SW 1271 (cell line): Measurements from ENCODE around the gene LSAMP.
"Not testable (repeated sequence)": the region's sequence is repeated elsewhere in the genome, so short reads cannot be mapped to it uniquely, and the experiment has no call there.

Experiments used
- DNase-seq, 2 experiments: peaks; one replicate each; lab custom pipeline; 2025; lab: John Stamatoyannopoulos, UW

LSAMP gene

DNA sequence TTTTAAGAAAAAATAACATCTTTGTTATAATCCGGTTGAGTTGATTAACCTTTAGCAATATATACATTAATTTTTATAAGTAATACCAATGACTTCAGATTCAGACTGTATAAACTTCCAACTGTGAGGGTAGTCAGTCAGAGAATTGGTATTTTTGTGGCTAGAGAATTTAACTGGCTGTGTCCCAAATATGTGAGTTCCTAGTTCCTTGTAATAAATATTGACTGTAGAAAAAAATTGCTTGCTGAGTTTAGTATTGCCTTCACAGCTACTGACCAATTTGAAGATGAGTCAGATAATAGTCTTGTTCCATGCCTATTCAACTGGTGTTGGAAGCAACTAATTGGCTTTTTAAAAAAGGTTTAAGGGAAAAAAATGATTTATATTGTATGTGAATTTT, 611.2 kb downstream of the LSAMP start:
- peak in 1 of 2 experiments; percentile 3 for DNase-seq

DNA sequence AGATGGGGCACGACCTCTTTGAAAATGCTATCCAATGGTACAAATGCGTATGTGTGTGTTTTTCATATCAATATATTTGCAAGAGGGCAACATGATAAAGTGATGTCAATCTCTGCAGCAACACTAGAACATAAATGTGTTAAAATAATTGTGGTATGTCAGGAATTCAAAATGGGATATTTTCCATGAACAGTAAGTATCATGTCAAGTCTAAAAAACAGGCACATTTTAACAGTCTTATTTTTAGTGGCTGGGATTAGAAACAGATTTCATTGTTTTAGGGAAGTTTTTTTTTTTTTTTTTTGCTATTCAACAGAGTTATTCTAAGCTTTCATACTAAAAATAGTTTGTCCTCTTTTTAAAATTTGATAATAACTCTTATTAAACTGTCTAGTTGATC, 612.2 kb downstream of the LSAMP start:
- no peak for DNase-seq

DNA sequence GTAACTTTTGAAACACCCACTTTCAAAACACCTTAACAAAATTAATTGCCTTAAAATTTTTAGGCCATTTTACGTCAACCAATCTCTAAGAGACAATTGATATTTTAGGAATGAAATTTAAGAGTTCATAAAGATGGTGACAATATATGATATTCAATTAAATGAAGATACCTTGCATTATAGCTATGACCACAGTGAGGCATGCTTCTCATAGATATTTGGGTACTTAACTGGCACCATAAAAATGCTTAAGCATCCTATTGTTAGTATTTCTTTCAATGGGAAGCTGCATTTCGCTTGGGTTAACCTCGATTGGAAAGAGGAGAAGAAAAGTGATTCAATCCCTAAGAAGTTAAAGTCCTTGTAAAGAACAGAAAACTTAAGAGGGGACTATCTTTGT, 613.0 kb downstream of the LSAMP start:
- DNase-seq: no peak

DNA sequence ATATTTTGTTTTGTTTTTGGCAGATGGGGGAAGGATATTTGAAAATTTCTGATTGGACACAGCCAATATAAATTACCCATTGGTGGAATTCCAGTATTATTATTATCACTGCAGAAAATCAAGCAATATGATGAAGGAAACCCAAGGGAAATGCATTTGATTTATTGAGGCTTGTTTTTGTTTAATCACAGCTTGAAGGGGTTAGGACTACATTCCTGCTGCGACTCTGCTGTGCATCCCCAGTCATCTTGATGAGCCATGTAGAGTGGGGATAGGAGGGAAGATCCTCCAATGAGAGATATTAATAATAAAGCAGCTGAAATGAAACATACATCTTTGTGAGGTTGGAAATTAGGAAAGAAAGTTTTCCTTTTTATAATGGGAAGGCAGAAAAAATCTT, 613.4 kb downstream of the LSAMP start:
- DNase-seq: no peak

DNA sequence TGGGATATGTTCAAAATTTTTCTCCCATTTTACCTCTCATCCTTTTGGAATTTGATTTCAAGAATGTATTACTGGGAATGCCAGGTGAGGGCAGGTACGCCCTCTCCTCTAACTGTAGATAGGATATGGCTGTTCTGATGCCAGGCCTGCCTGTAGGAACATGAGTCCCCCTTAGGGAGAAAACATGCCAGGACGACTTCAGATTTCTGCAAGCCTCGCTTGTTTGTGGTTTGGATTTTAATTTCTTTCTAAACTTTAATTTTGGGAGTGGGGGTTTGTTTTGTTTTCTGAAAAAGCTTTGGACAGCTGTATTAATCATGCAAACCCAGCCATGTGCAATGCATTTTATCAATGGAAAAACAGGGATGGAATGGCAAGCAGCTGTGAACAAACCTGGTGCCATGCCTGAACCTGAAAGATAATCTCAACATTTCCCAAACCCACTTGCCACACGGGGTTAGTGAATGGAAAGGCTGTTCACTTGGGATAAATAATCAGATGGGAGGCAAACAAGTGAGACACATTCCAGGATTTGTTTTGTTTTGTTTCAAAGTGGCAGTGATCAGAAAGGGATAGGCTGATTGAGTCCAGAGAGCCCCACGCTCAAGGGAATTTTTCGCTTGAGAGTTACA, 614.4 kb downstream of the LSAMP start:
- DNase-seq: no peak

DNA sequence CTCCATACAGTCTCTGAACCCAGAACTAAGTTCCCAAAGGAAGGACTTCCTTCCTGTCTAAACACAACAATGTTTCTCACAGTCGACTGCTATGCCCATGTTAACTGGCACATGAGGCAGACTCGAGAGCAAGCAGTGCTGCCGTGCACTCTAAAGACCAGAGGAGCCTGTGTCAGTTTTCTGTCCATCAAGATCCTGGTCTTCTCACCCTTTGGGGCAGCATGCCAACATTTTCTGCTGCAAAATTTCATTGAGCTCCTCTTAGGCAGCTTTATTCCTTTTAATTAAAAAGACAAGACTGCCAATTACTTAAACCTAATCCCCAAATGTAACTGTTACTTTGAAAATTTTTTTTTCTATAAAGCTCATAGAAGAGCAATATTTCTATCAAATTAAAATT, 616.9 kb downstream of the LSAMP start:
- DNase-seq: no peak

DNA sequence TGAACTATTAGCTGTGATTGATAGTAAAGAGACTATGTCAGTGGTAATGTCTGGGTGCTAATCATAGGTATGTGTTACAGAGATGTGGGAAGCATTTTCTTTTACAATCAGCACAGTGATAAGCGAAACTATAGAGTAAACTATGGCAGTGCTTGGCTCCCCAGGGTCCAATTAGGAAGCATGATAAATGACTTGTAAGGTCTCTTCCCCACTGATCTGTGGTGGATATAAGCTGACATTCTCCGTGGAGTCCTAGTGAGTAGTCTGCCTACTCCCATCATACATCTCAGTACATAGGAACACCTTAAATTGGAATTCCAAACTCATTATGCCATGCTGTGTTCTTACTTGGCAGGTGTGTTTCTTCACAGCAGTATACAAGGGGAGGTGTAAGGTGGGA, 617.8 kb downstream of the LSAMP start:
- DNase-seq: no peak

DNA sequence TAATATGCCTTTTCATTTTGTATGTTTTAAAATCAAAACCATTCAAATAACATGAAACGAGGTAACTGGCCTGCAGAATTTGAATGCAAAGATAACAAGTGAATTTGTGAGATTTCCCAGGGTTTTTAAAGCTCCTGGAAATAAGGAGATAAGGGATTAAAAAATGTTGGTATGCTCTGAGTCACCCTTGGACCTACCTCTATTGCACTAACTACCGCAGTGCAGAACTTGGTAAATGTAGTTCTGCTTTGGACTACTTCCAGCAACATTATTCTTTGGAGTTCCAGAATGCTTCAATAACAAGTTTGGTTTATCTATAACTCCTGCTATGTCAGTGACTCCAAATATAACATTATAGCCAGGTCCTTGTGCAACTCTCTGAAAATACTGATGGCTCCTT, 620.2 kb downstream of the LSAMP start:
- DNase-seq: no peak

DNA sequence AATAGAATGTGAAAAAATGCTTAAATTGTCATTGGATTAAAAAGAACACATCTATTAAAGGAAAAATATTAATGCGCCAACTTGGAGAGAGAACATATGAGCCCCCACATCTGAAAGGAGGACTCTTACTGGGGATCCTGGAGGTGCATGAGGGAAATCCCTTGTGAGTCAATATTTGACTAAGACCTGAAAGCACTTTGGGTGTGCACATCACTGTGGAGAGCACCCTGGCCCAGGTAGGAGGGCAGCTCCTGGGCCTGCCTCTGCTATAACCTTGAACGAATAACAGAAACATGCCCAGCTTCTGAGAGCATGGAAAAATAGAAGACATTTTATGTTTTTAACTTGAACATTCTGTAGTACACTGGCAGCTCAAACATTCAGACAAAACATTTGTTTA, 622.2 kb downstream of the LSAMP start:
- no peak for DNase-seq

DNA sequence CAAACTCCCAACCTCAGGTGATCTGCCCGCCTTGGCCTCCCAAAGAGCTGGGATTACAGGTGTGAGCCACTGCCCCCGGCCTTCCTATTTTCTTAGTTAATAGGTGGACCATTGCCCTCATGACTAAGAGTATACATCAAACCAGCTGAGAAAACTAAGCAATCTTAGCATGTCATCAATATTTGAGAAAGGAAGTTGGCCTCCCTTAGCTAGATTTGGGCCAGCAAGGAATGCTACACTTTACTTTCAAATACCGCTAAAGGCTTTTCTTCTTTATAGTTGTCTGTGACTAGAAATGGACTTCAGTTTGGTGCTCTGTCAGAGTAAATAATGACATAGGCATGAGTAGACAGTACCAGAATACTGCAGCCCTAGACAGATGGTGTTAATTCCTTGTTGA, 622.7 kb downstream of the LSAMP start:
- DNase-seq: no peak

DNA sequence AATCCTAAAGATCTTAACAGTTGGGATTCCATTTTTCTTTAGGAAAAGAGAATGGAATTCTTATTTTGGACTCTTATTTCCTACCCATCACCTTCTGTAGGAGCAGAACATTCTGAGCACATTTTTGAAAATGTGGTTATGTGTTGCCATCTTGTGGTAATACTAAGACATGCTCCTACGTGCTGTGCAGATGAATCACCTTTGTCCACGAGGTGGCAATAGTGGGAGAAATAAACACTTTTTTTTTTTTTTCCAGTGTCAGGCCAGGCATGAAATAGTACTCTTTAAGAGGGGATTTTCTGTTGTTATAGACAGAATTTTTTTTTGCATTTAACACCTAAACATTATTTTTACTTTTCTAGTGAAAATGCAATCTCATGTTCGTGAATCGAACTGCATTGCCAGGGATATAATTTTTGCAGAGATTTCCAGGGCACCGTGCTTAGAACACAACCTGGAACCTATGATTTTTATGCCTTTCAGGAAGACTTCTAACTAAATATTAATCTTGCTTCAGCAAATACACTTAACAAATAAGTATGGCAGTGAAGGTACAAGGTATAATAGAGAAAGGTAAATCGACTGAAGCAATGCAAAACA, 625.4 kb downstream of the LSAMP start:
- DNase-seq: peak; percentile 12 to 82

DNA sequence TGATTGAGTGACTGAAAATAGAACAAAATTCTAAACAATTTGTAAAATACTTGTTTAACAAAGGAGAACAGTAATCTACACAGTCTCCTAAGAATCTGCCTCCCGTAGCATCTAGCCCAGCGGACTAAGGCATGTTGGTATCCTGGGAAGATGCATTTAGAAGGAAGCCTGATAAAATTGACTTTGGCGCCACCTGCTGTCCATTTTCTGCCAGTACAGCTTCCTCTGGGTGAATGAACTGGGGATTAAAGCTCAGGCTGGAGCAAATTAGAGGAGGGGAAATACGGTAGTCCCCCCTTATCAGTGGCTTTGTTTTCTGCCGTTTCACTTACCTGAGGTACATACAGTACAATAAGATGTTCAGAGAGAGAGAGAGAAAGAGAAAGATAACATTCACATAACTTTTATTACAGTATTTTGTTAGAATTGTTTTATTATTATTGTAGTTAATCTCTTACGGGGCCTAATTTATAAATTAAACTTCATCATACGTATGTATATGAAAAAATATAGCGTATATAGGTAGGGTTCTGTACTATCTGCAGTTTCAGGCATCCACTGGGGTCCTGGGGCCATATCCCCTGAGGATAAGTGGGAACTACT, 630.4 kb downstream of the LSAMP start:
- DNase-seq: peak; percentile 27 to 37

DNA sequence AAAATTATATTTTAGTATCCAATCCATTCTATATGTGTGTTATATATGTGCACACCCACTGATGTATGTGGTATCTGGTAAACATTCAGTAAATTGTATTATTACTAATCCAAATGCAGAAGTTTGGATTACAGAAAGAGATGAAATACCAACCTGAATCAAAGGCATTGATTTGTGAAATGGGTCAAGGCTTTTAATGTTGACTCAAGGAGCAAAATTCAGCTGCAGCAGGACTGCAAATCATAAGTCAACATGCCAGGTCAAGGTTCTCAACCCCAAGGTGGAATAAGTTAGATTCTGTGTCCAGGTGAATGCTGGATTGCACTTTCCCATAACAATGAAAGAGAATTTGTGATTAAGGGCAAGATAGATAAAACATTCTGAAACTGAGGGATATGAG, 631.3 kb downstream of the LSAMP start:
- DNase-seq: no peak

DNA sequence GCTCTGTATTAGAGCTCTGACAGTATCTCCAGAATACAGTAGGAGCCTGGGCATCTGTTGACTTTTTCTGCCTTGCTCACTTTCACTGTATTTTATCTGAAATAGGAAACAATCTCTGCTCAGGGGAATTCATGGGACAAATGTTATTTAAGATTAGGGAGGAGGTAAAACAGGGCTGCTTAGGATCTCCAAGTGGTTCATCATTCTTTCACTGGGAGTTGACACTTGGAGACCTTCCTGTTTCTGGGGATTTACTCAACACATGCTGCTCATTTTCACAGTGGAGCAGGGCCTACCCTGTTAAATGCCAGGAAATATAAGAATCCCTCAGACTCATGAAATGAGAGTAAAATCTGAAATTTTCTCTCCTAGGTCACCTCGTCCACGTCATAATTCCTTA, 636.5 kb downstream of the LSAMP start:
- DNase-seq: no peak

DNA sequence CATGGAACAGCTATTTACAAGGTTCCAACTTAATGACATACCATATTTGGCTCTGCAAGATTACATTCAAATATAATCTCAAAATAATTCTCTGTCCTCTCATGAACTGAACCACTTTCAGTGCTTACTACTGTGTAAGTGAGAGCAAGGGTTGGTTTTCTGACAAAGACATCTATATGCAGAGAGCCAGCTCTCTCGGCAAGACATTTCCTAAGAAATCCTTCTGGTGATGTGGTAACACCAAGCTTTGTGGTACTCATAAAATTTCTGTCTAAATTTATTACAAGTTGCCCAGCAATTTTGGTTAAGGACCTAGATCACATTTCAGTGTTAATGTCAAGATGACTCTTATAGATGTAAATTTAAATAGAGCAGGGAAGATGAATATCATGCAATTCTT, 637.0 kb downstream of the LSAMP start:
- DNase-seq: no peak

DNA sequence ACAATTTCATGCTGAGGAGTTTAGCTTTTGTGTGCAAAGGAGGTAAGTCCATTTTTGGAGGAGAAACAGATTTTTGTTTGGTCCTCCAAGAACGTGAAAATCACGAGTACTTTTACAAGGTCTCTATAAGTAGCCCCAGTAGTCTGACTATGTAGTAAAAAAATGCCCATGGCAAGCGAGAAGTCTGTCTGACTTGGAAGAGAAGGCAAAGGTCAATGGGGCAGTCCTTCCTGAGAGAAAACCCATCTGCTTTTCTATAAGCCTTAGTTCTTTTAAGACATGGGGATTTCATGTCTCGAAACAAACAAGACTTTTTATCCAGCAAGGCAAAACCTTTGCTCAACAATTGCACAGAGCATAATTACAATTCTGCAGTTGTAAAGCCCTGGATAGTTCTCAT, 638.8 kb downstream of the LSAMP start:
- no peak for DNase-seq

DNA sequence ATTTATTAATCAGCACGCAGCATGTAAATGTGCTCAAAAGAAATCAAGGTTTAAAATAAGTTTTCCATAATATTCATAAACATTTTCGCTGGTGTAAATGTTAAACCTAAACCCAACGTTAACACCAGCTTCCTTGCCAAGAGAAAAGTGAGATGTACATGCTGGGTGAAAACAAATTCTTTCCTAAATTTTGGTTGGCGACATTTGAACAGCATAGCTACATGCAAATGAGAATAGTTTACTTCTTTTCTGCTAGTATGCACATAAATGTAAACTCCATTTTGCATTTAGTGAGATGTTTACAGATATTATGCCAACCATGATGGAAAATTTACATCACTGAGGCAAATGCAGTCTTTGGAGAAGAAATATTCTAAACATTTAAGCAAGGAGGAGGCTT, 639.8 kb downstream of the LSAMP start:
- DNase-seq: no peak

DNA sequence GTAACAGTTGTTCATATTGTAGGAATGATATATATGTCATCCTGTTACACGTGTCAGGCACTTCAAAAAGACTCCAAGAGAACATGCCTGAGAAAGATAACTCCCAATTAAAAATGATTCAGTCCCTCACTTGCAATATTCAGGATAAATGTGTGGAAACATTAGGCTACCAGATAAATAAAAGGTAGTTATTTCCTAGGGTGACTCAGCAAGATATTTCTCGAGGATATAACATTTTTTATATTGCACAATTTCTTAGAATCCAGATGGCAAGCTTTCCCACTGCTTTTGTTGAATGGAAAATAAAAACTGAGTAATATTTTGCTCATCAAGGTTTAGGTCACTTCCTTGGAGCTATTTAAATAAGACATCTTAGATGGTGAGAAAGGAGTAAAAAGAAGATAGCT, 640.6 kb downstream of the LSAMP start:
- DNase-seq: peak in 1 of 2 experiments; percentile 19

DNA sequence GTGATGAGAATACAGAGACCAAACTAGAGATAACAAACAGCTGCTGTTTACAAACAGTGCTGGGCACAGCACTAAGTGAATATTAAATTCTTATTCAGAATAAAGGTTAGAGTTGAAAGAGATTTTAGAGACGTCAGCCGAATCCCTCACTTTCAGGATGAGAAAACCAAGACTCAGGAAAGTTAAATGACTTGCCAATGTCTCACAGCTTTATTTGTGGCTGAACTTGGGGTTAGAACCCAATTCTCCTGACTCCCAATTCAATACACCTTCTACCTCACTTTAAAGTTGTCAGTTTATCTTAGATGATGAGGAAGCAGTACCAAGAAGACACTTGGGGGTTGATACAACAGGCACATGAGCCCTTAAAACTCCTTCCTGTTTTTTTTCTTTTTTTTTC, 641.1 kb downstream of the LSAMP start:
- DNase-seq: no peak

DNA sequence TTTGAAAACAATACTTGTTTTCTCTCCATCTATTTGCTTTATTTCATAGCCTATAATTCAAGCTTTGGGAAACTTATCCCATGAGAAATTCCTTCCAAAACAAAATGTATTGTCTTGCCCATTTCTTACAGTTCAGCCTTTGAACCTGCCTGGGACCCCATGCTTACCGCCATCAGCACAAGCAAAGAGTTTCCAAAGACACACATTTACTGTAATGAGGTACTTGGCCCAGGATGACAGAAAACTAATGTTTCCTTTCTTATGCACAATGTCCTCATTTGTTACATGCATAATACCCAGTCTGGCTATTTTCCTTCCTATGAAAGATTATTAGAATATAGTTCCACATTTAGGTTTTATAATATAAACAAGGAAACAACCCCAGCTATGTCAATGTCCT, 641.6 kb downstream of the LSAMP start:
- DNase-seq: no peak

DNA sequence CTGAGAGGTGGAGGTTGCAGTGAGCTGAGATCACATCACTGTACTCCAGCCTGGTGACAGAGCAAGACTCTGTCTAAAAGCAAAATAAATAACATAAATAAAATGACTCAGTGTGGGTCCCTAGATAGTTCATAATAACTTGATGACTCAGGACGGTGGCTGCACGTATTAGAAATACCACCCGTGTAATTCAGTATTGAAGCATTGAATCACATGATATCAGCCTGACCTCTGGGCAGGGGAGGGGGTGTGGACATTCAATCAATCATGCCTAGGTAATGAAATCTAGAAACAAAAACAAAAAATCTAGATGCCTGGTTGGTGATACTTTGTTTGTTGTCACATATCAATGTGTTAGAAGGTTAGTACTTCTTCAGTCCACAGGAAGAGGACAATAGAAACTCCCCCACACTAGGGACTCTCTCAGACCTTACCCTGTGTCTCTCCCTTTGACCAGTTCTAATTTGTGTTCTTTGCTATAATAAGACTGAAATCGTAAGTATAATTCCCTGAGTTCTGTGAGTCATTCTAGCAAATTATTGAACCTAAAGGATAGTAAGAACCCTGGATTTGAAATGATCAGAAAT, 644.7 kb downstream of the LSAMP start:
- peak in 1 of 2 experiments; percentile 10 for DNase-seq

DNA sequence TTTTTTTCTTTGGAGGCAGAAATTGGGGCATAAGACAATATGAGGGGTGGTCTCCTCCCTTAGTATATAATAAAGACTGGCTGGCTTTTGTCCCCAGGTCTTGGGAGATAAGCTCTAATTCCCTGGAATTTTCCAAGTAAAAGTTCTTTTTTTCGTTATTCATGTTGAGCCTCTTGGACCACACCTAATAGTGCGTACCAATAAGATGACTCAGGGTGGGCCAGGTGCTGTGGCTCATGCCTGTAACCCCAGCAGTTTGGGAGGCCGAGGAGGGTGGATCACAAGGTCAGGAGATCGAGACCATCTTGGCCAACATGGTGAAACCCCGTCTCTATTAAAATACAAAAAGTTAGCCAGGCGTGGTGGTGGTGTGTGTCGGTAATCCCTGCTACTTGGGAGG, 645.2 kb downstream of the LSAMP start:
- DNase-seq: not testable (repeated sequence)

DNA sequence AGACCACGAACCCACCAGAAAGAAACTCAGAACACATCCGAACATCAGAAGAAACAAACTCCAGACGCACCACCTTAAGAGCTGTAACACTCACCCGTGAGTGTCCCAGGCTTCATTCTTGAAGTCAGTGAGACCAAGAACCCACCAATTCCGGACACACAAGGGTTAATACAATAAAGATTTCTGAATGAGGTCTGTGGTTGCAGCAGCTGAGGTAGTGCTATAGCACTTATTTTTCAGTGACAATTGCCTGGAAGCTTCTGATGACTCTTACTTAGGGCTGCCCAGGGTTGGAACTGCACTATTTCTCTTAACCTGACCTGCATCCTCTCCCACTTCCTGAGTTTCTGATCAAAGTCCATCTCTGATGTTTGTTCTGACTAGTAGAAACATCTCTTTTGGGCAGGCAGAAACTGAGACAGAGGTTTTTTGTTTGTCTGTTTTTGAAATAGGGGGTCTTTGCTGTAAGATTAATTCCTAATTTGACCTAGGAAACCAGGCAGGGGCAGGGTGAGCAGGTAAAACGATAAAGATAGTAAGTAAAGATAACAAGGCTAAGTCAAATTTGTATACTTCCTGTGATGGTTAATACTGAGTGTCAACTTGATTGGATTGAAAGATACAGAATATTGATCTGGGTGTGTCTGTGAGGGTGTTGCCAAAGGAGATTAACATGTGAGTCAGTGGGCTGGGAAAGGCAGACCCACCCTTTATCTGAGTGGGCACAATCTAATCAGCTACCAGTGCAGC, 652.9 kb downstream of the LSAMP start:
- DNase-seq: no peak
